NCI-H1694 treated with DMSO at 0.1 percent for 48 hours (cell line): Measurements from ENCODE around the gene AHR.

Source experiments
- DNase-seq: peaks from one replicate; lab custom pipeline; 2025; lab: John Stamatoyannopoulos, UW

Gene AHR

DNA sequence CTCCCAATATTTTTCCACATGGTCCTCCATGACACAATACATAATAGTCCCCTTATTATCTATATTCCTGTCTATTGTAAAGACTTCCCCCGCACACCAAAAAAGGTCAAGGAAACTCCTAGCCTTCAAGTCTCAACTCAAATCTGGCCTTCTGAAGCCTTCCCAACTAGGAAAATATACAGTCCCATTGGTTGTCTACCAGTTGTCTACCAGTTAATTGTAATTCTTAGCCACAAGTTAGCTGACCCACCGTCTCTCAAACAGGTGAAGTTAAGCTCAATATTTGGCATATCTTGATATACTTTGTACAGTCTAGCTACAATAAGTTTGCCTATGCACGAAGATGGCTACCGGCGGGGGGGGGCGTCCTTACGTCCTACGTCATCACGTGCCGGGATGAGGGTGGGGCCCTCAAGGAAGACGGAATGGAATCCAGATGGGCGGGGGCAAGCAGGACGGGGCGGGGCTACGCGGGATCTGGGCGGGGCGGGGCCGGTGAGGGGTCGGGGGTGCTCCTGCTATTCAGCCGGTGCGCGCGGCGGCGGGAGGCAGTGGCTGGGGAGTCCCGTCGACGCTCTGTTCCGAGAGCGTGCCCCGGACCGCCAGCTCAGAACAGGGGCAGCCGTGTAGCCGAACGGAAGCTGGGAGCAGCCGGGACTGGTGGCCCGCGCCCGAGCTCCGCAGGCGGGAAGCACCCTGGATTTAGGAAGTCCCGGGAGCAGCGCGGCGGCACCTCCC lies at the start of gene AHR:
Gene AHR (plus strand): TSS at position 551 of the 738 bp plus-strand sequence. CDS start 613 bp downstream, outside the sequence.
- no peak for DNase-seq

DNA sequence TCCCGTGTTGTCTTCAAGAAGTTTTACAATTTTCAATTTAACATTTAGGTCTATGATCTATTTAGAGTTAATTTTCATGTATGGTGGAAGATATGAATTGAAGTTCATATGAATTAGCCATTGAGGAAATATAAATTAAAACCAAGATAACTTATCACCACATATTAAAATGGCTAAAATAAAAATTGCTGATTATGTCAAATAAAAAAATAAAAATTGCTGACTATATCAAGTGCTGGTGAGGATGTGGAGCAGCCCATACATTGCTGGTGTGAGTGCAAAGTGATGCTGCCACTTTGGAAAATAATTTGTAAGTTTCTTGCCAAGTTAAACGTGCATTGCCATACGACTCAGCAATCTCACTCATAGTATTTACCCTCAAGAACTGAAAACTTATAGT lies 44.6 kb upstream of the AHR start:
- no peak for DNase-seq

DNA sequence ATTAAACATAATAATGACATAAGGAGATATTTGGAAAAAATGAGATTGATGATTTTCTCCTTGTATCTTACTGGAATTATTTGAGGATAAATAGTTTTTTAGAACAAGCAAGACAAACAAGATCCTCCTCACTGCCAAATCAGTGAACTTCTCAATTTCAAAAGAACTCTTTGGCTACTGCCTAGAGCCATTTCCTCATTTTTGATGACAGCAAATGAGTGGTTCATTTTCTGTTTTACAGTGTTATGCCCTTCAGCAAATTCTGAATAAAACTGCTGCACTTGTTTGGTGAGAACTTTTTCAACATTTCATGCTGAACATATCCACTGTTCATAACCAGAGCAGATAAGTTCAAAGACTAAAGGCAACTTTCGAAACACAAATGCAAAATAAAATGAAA lies 42.5 kb upstream of the AHR start:
- DNase-seq = no peak

DNA sequence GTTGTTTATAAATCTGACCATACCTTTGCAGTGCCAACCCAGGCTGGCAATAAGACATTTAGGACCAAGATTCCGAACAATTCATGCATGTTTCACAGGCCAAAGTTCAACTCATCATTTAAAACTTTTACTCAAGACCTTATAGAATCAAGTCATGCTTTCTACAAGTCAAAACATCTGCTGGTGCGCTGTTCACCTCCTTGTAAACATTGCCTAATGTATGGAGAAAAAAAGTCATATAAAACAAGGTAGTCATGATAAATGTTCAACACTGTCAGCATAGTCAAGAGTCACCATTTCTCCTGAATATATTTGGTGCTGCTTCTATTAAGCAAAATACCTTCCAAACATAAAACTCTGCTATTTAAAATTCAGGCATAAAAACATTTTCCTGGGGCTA lies 42.1 kb upstream of the AHR start:
- DNase-seq = no peak

DNA sequence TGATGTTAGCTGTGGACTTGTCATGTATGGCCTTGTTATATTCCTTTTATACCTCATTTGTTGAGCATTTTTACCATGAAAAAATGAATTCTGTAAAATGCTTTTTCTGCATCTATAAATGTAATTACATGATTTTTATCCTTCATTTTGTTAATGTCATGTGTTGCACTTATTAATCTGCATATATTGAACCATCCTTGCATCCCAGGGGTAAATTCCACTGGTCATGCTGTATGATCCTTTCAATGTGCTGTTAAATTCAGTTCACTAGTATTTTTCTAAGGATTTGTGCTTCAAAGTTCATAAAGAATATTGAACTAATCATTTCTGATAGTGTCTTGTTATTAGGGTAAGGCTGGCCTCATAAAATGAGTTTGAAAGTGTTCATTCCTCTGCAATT lies 31.9 kb upstream of the AHR start:
- no peak for DNase-seq

DNA sequence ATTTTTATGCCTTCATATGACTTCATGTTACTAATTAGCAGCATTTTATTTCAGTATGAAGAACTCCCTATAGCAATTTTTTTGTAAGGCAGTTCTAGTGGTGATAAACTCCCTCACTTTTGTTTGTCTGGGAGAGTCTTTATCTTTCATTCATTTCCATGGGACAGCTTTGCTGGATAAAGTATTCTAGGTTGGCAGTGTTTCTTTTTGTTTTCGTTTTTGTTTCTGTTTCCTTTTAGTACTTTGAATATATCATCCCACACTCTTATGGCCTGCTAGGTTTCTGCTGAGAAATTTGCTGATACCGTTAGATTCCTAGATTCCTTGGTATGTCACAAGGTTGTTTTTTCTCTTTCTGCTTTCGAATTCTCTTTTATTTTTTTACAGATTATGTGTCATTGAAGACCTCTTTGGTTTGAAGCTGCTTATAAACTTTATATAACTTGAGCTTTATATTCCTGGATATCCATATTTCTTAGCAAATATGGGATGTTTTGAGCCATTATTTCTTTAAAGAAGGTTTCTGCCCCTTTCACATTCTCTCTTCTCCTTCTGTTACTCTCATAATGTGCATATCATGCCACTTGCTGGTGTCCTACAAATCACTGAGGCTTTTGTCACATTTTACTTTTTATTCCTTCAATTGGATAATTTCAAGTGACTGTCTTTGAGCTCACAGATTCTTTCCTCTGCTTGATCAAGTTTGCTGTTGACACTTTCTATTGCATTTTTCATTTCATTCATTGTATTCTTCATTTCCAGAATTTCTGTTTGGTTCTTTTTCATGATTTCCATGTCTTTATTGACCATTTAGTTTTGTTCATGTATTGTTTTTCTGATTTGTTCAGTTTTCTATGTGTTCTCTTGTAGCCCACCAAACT lies 28.9 kb upstream of the AHR start:
- no peak for DNase-seq

DNA sequence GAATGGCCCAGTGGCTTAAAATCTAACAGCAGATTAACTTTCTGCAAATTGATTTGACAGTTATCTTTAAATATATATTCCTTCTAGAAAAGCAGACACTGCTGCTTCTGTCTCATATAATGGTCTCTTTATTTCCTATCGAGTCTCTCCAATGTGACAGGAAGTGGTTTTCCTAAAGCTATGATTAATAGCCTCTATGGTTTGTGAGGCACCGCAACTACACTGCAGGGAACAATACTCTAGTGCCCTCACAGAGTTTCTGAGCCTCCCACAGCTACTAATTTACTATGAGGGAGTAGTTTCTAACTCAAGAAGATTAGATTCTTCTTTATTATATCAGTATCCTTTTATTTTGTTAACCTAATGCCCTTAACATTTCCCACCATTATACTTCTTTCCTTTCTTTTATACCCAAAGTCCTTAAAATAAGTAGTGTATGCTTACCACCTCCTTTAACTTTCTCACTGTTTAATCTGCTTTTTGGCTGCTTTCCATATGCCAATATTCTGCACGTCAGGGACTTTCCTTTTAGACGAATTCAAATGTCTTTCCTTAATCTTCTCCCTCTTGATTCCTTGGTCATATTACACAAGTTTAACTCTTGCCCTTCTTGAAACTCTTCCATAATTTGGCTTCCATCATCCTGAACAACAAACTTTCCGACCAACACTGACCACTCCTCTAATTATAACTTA lies 23.8 kb upstream of the AHR start:
- DNase-seq = no peak

DNA sequence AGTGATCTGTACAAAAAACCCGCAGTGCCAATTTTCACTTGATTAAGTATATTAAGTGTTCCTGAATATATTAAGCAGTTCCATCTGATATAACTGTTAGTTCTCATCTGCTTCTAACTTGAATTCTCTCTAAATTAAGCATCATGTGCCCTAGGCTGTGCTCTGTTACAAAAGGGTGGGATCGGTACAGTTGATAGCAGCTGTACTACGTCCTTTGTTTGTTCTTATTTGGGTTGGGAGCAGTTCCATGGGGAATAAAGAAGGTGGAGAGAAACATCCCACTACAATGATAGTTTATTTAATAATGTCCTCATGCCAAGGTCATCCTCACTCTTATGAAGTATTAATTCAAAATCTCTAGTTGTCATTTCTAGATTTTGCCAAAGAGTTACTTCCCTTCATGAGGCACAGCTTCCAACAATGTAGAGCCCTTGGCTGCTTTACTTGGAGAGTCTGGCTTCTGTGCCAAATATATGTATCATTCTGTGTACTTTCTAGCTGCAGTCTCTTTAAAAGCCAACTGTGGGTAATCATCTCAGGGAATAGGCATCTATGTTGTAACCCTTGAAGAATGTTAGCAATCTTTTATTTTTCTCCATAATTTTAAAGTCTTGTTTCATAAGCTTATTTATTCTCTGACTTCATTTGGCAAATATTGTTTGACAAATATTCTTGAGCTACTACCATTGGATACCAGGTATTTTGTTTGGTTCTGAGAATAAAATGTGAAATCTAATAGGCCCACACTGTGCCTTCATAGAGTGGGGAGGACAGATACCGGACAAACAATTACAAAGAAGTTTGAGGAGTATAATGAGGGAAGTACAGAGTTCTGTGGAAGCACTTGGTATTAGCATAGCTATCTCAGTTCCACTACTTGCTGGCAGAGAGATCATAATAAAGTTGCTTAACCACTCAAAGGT lies 22.4 kb upstream of the AHR start:
- no peak for DNase-seq

DNA sequence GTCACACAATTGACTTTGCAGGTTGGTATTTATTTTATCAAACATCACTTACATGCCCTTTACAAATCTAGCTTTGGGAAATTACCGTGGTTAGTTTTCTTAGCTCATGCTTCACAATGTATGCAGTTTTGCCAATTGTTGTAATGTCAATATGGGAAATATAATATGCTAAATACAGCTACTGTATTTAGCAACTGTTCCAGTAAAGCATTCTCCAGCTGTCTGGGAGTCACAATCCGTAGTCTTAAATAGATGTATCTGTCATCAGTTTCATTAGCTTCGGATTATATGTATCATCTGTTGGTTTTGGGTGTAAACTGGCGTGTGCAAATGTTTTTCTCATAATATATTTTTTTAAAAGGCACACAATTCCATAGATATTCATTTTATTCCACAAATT lies 19.4 kb upstream of the AHR start:
- DNase-seq = no peak

DNA sequence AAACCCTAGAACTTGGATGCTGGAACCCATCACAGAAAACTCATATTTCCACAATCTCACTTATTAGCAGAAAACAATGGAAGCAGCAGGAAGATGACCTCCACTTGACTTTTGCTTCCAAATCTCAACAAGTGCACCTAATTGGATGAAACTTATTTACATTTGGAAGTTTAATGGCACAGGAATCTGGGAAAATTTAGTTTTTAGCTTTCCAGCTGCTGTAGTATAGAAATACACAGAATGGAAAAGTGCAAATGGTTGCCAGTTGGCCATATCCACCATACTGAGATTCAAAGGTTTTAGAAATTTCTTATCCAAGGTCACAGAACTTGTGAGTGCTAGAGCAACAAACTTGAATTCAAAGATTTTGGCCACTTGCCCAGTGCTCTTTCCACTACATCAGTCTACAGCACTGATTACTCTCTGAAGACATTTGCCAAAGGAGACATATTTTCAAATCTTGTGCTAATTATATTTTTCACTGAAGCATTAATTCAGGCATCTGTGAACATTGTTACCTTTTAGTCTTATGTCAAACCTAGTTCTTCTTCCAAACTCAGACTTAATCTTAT lies 9.3 kb upstream of the AHR start:
- DNase-seq = no peak

DNA sequence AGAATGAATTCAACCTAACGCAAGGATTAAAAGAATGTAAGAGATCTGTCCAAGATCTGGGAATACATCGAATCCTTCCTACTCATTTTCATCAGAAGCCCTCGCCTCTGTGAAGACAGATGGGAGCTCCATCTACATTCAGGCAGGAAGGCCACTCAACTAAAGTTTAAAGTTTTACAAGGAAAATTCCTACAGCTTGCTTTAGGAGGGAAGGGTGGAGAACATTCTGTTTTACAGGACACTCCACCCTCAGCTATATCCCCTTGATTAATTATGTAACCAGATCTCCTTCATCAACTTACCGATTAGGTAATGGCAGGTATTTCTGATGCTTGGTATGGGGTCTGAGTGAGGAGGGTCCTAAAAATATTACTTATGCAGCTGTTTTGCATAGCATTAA lies 5.6 kb upstream of the AHR start:
- DNase-seq = no peak

DNA sequence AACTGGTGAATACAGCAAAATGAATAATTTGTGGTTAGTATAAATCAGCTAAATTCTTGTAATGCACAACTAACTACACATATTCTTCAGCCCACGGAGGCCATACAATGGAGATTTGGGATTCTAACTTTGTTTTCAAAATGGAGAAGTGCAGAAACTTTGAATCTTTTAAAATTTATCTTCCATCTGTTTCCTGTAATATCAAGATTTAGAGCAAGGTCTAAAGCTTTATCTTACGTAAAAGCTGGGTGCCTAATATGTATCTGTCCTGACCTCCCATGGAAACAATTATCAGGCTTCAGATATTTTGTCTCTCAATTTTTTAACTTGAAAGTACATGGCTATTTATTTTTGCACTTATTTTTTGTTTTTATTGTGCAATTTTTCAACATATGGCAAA lies 5.0 kb upstream of the AHR start:
- no peak for DNase-seq

DNA sequence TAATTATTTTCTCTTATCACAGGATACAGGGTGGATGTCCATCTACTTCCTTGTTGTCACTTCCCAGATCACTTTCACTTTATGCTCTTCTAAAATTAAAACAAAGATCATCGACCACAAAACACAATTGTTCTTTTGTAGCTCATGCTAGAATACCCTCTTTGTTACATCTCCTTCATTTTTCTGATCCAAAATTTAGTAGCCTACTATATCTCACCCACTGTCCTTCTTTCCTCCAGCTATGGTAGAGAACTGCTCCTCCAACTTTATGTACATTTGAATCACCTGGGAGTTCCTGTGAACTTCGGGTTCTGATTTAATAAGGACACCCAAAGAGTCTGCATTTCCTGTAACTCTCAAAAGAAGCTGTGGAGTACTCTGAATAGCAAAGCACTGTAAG lies 1.2 kb upstream of the AHR start:
- no peak for DNase-seq

DNA sequence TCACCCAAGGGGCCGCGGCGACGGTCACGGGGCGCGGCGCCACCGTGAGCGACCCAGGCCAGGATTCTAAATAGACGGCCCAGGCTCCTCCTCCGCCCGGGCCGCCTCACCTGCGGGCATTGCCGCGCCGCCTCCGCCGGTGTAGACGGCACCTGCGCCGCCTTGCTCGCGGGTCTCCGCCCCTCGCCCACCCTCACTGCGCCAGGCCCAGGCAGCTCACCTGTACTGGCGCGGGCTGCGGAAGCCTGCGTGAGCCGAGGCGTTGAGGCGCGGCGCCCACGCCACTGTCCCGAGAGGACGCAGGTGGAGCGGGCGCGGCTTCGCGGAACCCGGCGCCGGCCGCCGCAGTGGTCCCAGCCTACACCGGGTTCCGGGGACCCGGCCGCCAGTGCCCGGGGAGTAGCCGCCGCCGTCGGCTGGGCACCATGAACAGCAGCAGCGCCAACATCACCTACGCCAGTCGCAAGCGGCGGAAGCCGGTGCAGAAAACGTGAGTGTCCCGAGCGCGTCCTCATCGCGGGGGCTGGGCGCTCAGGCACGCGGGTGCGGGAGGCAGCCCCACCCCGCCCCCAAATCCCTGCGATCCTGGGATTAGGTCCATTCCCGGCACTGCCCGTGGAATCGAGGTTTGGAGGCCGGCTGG lies 509 bp downstream of the AHR start:
- DNase-seq = no peak

DNA sequence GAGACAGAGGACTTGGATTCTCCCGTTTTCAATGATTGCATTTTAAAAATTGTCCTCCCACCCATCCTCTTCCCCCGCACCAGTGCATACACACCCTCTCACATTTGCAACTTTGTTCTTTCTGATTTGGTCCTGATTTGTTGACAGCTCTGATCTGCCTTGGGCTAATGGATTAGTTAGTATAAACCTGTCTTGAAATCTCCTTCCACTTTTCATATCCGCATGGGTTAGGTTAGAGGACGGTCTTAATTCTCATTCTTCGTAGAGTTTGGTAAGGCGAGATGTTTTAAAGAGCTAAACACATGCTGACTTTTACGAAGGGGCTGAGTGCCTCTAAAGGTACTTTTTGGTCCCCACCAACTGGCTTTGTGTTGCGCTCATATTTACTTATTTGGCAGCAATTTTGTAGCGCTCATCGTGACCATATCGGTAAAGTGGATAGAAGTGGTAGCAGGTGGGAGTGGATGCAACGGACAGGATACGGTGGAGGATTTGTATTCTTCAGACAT lies 1.1 kb downstream of the AHR start:
- no peak for DNase-seq

DNA sequence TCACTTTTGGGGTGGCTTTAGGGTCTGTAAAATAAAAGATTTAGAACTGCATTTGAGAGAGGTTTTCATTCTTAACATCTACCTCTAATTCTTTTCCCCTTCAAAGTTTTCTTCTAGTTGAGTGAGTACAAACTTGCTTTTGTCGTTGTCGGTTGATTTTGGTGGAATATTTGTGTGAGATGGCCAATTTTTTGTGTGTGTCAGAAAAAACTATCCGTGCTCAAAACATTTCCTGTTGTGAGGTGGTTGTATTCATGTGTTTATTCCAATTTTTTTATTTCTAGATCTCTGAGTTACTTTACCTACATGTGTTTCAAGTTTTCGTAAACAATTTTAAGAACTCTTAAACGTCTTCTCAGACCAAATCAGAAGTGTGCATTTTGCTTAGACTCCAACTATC lies 1.6 kb downstream of the AHR start:
- DNase-seq = no peak

DNA sequence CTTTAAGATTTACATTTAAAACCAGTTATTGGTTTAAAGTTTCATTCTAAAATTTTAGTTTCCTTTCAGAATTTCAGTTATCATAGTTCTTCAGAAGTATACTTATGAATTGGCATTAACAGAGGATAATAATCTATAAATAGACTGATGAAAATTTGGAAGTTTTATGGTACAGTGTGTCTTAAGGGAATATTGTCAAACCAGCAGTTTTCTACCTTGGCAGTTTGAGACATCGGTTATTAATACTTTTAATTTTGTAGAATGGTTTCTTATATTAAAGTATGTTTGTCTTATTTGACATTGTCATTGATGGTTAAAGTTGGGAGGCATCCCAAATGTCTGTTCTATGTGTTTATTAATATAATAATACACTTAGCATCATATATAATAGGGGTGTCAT lies 2.0 kb downstream of the AHR start:
- DNase-seq = no peak

DNA sequence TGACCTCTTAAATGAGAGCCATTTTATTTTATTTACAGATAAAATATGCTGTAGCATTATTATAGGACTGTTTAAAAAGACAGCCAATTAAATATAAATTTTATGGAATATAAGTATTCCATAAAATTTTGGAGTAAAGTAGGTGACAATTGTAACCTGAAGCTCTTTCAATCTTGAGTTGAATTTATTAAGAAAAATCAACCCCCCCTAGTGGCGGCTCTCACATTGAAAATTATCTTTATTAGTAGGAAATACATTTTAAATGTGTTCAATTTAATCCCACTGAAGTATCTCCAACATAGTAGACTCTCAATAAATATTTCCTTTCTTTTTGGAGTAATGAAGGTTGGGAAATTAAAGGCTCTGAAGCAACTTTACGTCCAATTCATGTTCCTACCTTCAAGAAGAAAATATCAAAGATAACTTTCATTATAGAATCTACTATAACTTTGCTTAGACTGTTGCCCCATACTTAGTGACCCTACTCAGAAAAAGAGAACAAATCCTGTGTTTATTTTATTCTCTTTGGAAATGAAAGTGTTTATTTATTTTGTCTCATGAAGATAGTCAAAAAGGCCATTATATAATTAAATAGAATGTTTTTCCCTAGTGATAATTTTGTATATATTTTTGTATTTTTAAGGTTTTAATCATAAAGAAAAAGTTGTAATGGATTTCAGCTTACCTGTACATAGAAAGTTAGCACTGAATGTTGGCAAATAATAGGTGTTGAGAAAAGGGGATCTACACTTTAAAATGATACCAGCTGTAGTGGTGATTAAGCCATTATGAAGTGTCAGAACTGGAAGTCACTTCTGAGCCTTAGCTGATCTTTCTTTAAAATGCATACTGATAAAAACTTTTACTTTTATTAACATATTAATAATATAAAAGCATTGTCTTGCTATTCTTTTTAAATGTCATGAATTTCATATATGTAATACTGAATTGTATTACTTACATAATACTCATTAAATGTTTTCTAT lies 3.3 kb downstream of the AHR start:
- DNase-seq = peak; percentile 20

DNA sequence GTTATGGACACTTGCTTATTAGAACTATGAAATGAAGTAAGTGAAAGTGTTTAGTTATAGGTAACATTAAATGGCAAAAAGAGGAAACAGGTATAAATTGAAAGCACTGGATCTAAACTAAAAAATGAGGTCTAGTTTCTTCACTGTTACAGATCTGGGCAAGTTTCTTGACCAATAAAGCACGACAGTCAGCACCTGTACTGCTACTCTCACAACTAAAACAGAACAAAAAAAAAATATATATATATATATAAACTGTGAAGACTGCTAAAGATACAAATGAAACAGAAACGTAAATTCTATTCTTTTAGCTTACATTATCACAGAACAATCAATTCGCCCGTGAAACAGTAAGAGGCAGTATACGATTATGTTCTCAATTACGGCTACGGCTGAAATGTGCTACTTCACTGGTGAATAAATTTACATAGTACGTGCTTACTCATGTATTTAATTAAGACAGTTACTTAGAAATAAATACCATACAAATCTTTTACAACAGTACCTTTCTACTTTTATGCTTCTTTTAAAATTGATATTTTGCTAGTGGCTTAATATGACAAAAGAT lies 4.2 kb downstream of the AHR start:
- DNase-seq = no peak
